ENCODE data around the gene SORCS2.

GRCh38 chr4:7507381-7507780 is 315.0 kb downstream of the SORCS2 start:
- TF ChIP-seq POLR2AphosphoS5 (IDR thresholded peaks at IDR 0.05; ENCODE audit: borderline replicate concordance, low read depth, low read length) (no peak), EZH2 (IDR thresholded peaks at IDR 0.05) (no peak), FOXP2 (optimal IDR thresholded peaks at IDR 0.05; ENCODE audit: control extremely low read depth, extremely low read length, insufficient read depth) (no peak)

Data from SK-N-MC (cell line).